Activated T-cell treated with anti-CD3 and anti-CD28 coated beads, Interleukin-2, amount 50 U/mL, for 48 hours (primary cell): ENCODE measurements around the gene HPGDS.
"Not testable (repeated sequence)": the region's sequence is repeated elsewhere in the genome, so short reads cannot be mapped to it uniquely, and the experiment has no call there.

Source experiments
- DNase-seq, 2 experiments: peaks; one replicate each; pipeline ENCODE4 v3.0.0-alpha.2; 2020

Gene HPGDS

DNA sequence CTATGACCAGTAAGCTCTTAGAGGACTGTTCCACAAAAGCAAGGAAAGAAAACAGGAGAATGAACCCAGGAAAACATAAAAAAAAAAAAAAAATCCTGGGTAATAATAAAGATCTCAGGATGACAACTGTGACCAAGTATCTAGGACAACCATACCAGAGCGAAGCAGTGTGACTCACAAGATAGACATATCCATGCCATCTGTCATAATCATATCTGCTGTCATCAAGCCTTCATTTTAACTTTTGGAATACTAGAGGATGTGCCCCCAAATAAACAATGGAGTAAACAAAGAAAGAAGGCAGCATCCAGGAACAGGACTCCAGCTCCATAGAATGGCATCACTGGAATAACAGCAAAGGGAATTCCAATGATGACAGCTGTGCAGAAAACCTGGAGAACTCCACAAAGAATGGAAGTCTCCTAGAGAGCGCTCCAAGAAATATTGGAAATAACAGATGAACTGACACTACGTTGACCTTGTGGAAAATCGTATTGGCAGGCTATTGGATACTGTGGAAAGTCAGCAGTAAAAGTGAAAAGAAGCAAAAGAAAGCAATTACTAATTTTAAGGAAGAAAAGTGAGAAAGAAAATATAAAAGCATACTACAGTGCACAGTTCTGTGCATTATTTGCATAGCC lies 35.3 kb downstream of the HPGDS start:
- no peak for DNase-seq

- DNase-seq = no peak
Observed at GRCh38 chr4:94306713-94307112, 35.9 kb downstream of the HPGDS start.

DNA sequence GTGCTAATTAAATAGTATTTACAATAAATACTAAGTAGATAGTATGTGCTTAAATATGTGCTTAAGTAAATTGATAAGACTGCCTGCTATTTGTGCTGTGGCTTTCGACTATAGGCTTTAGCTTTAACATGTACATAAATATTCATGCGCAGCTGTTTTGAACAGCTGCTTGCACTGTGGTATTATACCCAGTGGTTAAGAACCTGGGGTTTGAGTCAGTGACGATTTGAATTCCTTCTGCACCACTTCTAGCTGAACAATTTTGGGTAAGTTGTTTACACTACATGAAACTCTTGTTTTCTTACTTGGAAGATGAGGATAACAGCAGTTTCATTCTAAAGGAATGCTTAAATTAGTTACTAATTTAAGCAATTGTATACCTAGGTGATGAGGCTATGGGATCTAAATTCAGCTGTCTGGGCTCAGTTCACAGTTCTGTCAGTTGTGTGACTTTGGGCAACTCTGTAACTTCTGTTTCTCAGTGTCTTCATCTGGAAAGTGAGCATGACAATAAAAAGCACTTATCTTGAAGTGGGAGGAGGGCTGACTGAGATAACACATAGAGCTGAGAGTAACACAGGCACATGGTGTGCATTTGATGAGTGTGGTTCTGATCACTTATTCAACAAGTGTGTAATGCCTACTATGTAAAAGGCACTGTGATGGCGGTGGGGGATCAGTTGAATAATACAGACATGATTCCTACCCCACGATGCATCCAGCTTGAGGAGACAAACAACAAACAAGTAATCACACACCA lies 37.0 kb downstream of the HPGDS start:
- DNase-seq = no peak

DNA sequence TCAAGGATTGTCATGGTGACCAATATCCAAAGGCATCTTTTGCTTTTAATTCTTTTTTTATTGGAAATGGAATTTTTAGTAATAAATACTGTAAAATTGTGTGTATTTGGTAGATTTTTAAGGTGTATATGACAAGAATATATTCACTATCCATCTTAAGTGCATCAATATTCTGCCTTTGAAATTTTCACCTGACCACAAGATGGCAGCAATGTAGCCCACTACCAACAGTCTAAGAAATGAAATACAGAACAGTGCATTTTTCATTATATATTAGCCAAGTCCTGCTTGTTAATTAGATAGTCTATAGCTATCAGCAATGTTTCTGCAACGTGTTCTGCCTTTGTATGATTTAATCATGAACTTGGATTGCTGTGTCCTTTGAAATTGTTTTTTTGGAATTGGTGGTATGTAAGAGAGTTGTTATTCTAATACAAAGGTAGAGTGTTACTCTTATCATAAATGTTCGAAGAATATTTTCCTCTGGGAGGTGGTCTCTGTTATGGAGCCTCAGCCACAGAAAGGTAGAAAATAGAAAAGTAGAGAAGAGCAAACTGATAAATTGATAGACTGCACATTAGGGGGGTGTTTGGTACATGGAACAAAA lies 38.2 kb downstream of the HPGDS start:
- no peak for DNase-seq

DNA sequence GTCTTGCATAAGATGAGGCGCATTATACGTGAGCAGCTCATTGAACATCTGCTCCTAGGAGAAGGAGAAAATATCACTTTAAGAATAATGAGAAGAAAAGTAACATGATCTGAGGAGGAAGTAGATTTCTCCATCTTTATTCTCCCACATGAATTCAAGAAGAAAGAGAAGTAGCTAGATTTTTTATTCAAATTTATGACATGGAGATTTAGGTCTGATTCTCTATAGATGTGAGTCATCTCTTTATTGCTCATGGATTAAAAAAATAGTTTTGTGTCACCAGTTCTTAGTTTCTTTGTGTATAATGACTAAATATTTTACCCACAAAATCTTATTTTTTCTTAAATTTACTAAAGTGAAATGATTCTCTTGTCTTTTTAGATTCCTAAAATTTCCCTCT lies 40.4 kb downstream of the HPGDS start:
- DNase-seq = no peak

DNA sequence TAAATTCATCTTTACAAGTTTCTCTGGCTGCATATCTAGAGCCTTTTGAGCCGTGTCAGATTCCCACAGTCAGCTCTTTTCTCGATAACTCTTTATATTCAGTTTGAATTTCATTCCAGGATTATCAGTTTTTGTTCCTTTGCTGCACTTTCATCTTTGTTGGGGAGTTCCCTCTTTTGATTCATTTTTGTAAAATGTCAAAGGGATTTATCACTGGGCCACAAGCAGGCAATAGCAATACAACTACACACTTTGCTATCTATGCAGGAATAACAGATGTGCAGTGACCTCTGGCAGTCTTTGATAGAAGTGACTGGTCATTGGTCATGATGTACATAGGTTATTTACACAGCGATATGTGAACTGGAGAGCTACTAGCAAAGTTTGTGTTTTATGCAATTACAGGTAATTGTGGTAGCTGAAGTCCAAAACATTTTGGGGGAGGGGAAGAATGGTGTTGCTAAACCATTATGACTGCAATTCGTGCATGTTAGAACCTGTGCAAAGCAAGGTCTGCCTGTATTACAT lies 43.8 kb downstream of the HPGDS start:
- no peak for DNase-seq

GRCh38 chr4:94295473-94295872 lies 47.2 kb downstream of the HPGDS start:
- DNase-seq = not testable (repeated sequence)

- DNase-seq = not testable (repeated sequence)
Observed at GRCh38 chr4:94293981-94294380, 48.7 kb downstream of the HPGDS start.

DNA sequence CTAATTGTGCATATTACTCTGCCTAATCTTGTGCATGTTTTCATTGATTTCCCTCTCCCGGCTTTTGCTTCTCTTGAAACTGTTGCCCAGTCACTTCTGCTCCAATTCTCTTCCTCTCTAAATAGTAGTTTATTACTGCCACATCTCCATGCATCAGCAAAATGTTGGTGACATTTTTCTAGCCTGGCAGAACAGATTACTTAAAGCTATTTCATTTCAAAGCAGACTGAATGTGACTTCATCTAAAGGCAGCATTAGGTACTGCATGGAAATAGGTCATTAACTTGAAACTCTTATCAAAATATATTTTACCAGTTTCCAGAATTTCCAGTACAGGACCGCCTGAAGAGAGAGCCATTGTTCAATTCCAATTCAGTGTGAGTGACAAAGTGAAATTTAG lies 52.4 kb downstream of the HPGDS start:
- no peak for DNase-seq

DNA sequence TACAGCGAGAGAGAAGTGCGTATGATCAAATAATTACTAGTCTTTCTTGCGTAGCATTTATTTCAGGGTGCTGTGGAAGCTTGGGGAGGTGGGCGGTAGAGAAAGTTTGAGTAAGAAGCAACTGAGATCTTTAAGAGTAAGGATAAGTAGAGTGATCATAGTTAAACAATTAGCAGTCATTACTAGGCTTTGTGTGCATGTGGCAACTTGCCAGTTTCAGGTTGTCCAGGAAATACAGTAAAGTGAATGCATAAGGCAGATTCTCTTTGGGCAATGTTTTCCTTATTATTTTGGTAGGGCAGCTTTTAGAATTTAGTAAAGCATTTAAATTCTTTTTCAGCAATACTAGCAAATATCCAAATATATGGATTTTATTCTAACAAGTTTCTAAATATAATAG lies 57.0 kb downstream of the HPGDS start:
- no peak for DNase-seq

GRCh38 chr4:94284889-94285288 lies 57.7 kb downstream of the HPGDS start:
- DNase-seq = no peak

DNA sequence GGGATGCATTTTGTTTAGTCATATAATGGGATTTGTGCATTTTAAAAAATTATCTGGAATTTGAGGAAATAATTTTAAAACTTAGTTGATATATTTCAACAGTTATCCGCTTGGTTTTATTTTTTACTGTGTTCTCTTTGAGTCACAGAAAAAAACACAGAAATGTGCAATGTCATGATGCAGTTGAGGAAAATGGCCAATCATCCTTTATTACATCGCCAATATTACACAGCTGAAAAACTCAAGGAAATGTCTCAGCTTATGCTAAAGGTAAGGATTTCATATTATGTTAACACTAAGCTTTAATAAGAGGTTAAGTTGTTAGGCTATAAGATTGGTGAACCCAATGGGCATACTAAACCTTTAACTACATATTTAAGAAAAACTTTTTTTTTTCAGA lies 63.9 kb downstream of the HPGDS start:
- no peak for DNase-seq

DNA sequence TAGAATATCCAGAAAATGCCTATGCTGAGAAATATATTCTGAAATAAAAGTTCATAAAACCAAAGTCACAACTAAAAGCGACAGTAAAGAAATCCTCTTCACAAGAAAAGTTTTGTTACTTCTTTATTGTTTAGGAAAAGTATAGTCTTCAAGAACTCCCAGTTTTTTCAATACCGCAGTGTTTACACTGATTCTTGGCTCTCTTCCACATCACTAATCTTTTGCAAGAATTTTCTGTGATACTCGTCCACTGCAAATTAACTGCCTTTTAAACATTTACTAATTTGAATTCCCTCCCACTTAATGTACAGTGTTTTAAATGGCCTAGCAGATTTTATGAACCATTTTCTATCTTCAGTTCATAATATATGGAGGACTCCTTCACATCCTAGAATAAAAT lies 65.1 kb downstream of the HPGDS start:
- DNase-seq = no peak

- DNase-seq = no peak
Observed at GRCh38 chr4:94276204-94276603, 66.4 kb downstream of the HPGDS start.

- no peak for DNase-seq
Observed at GRCh38 chr4:94274912-94275311, 67.7 kb downstream of the HPGDS start.

GRCh38 chr4:94271248-94271647 lies 71.4 kb downstream of the HPGDS start:
- DNase-seq = no peak

DNA sequence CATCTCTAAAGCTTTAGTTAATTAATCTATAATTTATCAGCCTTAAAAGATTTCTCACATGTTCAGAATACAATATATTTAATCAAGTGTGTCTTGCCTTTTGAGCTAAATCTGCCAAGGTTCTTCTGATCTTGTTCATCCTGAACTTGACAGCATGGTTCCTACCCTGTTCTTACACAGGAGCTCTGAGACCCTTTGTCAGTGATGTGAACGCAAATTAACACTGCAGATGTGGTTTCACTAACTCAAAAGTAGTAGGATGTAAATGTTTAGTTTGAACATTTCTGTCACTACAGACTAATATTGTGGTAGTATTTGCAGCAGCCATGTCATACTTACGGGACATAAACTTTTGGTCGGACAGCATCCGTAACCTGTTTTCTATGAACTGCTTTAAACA lies 75.6 kb downstream of the HPGDS start:
- no peak for DNase-seq

- DNase-seq = no peak
Observed at GRCh38 chr4:94262163-94263016, 80.2 kb downstream of the HPGDS start.

- DNase-seq = no peak
Observed at GRCh38 chr4:94256828-94257227, 85.8 kb downstream of the HPGDS start.

GRCh38 chr4:94256144-94256783 lies 86.4 kb downstream of the HPGDS start:
- DNase-seq = no peak

DNA sequence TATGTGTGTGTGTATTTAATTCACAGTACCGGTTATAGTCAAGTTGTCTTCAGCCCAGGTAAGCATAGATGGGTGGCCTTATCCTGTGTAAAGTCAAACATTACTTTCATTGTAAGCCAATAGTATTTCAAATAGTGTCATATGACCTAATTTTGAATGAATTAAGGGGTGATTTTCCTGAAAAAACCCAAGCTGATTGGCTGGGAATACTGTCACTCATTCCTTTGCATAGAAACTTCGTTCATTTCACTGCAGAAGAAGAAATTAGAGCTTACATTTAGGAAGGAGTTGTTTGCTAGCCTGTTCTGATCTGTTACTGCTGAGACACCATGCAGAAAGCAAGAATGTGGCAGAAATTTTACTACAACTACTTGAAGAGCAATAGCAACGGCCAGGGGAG lies 89.6 kb downstream of the HPGDS start:
- no peak for DNase-seq

DNA sequence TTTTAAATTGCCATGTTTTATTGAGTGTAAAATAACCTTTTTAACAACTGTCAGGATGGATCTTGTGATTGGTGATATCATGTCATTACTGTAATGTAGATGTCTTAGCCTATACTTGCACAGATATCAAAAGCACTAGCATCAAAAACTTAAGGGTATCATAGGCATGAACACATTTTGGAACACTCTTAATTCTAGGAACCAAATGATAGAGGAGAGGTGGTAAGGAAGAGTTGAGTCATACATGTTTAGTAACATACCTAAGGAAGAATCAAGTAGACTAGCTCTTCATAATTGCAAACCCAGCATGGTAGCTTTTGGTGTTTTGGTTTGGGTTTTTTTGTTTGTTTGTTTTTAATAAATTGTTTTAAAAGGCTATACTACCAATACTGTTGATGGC lies 91.5 kb downstream of the HPGDS start:
- DNase-seq = no peak
